OCI-LY7 (cell line): ENCODE results near the gene ARTN. TPM values are rescaled to one million over a fixed set of nuclear protein-coding genes. Genes with fewer than 3 reads are reported as not detected.

Experiments
- BruUV-seq: library from RNA; stranded (reverse); fragments of 400-500 nt; replicated peaks from 2 replicates; lab custom pipeline; 2021; lab: Mats Ljungman, UMichigan
- CTCF ChIA-PET: fragments of 300-600 bp; sonication (Branson Sonifier 250); formaldehyde crosslinking; loops from one replicate; lab custom pipeline; 2022; ENCODE audit warnings: antibody characterized with exemption; ENCODE audit not compliant: unreplicated experiment; lab: Charles Lee
- POLR2A ChIA-PET: fragments of 300-600 bp; sonication (Branson Sonifier 250); formaldehyde crosslinking; loops from one replicate; lab custom pipeline; 2022; ENCODE audit warnings: antibody characterized with exemption; lab: Charles Lee
- DNase-seq: peaks from one replicate; pipeline ENCODE4 v3.0.0-alpha.2; 2015; ENCODE audit warnings: low spot score
- H2AFZ ChIP-seq: fragments of 200-600 bp; sonication (generic), shearing (Covaris generic); 2 replicates; pipeline ENCODE4 v1.6.1; 2014; ENCODE audit warnings: mild to moderate bottlenecking, antibody characterized with exemption, low read length, moderate library complexity
- H3K27ac ChIP-seq: fragments of 200-600 bp; sonication (generic); 2 replicates; pipeline ENCODE4 v1.5.1; 2014; ENCODE audit warnings: mixed run types, low read depth, mild to moderate bottlenecking, moderate library complexity, low read length, inconsistent platforms; ENCODE audit not compliant: poor library complexity, severe bottlenecking
- H3K36me3 ChIP-seq: fragments of 200-600 bp; sonication (generic); 2 replicates; pipeline ENCODE4 v1.6.1; 2014; ENCODE audit warnings: mild to moderate bottlenecking, antibody characterized with exemption, low read length, moderate library complexity, mixed read lengths; ENCODE audit not compliant: insufficient read depth
- H3K4me1 ChIP-seq: fragments of 200-600 bp; sonication (generic); 2 replicates; pipeline ENCODE4 v1.5.1; 2014; ENCODE audit warnings: mild to moderate bottlenecking, low read length; ENCODE audit not compliant: insufficient read depth, poor library complexity, severe bottlenecking
- H3K4me2 ChIP-seq: fragments of 200-600 bp; sonication (generic); 2 replicates; pipeline ENCODE4 v1.6.1; 2014; ENCODE audit warnings: mild to moderate bottlenecking, low read length
- H3K4me3 ChIP-seq: fragments of 200-600 bp; sonication (generic); 2 replicates; pipeline ENCODE4 v1.5.1; 2014; ENCODE audit warnings: mild to moderate bottlenecking, low read depth, low read length; ENCODE audit not compliant: poor library complexity, severe bottlenecking
- H3K79me2 ChIP-seq: fragments of 200-600 bp; sonication (generic); 2 replicates; pipeline ENCODE4 v1.6.1; 2016; ENCODE audit warnings: low read depth, mild to moderate bottlenecking, low read length, moderate library complexity, mixed read lengths; ENCODE audit not compliant: insufficient read depth
- H3K9me2 ChIP-seq: fragments of 200-600 bp; sonication (generic); 2 replicates; pipeline ENCODE4 v1.6.1; 2016; ENCODE audit warnings: mild to moderate bottlenecking, low read length, mixed read lengths; ENCODE audit not compliant: insufficient read depth
- H3K9me3 ChIP-seq: fragments of 200-600 bp; sonication (generic); 2 replicates; pipeline ENCODE4 v1.6.1; 2014; ENCODE audit warnings: mild to moderate bottlenecking, mixed run types, low read length, mixed read lengths
- H4K20me1 ChIP-seq: fragments of 200-600 bp; sonication (generic); 2 replicates; pipeline ENCODE4 v1.6.1; 2014; ENCODE audit warnings: mild to moderate bottlenecking, antibody characterized with exemption, low read length, moderate library complexity, mixed read lengths; ENCODE audit not compliant: insufficient read depth
- EZH2phosphoT487 ChIP-seq: fragments of 200-600 bp; sonication (generic); IDR thresholded peaks from 2 replicates; pipeline ENCODE4 v1.6.1; 2018; ENCODE audit warnings: low read depth, borderline replicate concordance, mild to moderate bottlenecking, mixed run types, antibody characterized with exemption, low read length, moderate library complexity, mixed read lengths
- intact Hi-C: fragments of 100-400 bp; cut with micrococcal nuclease; formaldehyde crosslinking; loops from one replicate; pipeline ENCODE4 v1.10.0; 2022; ENCODE audit not compliant: unreplicated experiment
- total RNA-seq, 2 experiments: library from RNA; depleted of rRNA in 1 of 2; stranded (reverse); fragments of >200 nt in 1 of 2; shearing (Covaris generic) in 1 of 2; gene quantifications; 2 replicates each; pipeline ENCODE4 v1.2.3, GENCODE V29; 2014 to 2022
- TF ChIP-seq, protein P1 (sequence below): fragments of 200-600 bp; sonication (generic); conservative IDR thresholded peaks from 2 replicates; pipeline ENCODE4 v1.5.1; 2014; ENCODE audit warnings: mild to moderate bottlenecking, antibody characterized with exemption, low read length, moderate library complexity, mixed read lengths

The ARTN gene
- total RNA-seq, 2 experiments from 2014 or later = 0.44 to 1.2 TPM

DNA sequence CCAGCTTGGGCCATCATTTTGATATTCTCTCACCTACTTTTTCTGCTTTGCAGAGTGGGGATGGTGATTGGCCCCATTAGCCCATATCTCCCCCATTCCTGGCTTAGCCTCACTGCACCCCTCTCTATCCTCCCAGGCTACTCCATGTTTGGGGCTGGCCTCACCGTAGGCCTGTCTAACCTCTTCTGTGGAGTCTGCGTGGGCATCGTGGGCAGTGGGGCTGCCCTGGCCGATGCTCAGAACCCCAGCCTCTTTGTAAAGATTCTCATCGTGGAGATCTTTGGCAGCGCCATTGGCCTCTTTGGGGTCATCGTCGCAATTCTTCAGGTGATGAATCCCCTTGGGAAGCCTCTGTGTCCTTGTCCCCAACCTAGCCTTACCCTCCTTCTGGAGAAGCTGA lies 43.3 kb downstream of the ARTN start:
- H3K79me2 ChIP-seq = no peaks in the 10 kb centered on the region; the same call in 1 of the 2 replicates
- no peak for DNase-seq
- no peaks in the 10 kb centered on the region for H3K9me2 ChIP-seq
- POLR2A ChIA-PET = no interaction called here
- intact Hi-C loops = no loop called here
- peaks cover 17% of the 10 kb centered on the region for H3K4me1 ChIP-seq
- CTCF ChIA-PET = no interaction called here
- no peak overlapping the region for H3K27ac ChIP-seq
- H4K20me1 ChIP-seq = 0 out of 2 replicates have a peak, but pooled peaks cover 9% of the 10 kb centered on the region
- H2AFZ ChIP-seq = no peak overlapping the region
- no peak overlapping the region for H3K4me3 ChIP-seq
- TF ChIP-seq EZH2phosphoT487 = no peak
- TF ChIP-seq, protein P1, sequence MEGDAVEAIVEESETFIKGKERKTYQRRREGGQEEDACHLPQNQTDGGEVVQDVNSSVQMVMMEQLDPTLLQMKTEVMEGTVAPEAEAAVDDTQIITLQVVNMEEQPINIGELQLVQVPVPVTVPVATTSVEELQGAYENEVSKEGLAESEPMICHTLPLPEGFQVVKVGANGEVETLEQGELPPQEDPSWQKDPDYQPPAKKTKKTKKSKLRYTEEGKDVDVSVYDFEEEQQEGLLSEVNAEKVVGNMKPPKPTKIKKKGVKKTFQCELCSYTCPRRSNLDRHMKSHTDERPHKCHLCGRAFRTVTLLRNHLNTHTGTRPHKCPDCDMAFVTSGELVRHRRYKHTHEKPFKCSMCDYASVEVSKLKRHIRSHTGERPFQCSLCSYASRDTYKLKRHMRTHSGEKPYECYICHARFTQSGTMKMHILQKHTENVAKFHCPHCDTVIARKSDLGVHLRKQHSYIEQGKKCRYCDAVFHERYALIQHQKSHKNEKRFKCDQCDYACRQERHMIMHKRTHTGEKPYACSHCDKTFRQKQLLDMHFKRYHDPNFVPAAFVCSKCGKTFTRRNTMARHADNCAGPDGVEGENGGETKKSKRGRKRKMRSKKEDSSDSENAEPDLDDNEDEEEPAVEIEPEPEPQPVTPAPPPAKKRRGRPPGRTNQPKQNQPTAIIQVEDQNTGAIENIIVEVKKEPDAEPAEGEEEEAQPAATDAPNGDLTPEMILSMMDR = no peak
- H3K9me3 ChIP-seq = no peaks in the 10 kb centered on the region
- peaks cover 51% of the 10 kb centered on the region for H3K36me3 ChIP-seq
- H3K4me2 ChIP-seq = 0 out of 2 replicates have a peak overlapping the region, but pooled peaks have one; percentile 90
- no TSS peak for BruUV-seq

DNA sequence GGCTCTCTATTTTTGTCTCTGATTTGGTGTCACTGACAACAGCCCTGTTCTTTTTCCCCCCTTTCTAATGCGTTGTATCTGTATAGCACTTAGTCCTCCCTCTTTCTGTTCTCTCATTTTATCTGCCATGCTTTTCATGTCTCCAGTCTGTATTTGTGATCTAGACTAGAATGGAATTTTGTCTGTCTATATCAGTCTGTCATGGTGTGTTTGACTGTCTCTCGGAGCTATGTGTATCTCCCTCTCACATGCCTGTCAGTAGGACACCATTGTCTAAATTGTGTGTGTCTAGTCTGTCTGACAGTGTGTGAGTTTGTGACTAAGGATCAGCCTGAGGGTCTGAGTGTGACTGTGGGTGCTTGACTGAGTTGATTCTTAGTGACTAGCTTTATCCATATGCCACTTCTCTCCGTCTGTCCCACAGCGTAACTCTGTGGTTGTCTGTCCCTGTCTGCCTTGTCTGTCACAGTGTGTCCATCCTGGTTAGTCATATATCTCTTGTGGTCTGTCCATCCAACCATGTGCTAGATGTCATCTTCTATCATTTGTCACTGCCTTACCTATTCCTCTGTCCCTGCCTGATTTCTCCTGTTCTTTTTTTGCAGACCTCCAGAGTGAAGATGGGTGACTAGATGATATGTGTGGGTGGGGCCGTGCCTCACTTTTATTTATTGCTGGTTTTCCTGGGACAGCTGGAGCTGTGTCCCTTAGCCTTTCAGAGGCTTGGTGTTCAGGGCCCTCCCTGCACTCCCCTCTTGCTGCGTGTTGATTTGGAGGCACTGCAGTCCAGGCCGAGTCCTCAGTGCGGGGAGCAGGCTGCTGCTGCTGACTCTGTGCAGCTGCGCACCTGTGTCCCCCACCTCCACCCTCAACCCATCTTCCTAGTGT lies 44.0 kb downstream of the ARTN start:
- BruUV-seq = no TSS peak
- Histone ChIP-seq H3K9me3 (no peaks in the 10 kb centered on the region), H3K27ac (no peak overlapping the region), H4K20me1 (0 out of 2 replicates have a peak, but pooled peaks cover 9% of the 10 kb centered on the region), H3K9me2 (no peaks in the 10 kb centered on the region), H3K36me3 (peaks cover 43% of the 10 kb centered on the region), H3K4me1 (peaks cover 17% of the 10 kb centered on the region), H3K4me2 (peak overlapping the region; percentile 0; the same call in 1 of the 2 replicates), H3K4me3 (no peak overlapping the region), H2AFZ (no peak overlapping the region), H3K79me2 (no peaks in the 10 kb centered on the region; the same call in 1 of the 2 replicates)
- DNase-seq = no peak
- intact Hi-C loops = no loop called here
- ChIA-PET CTCF (no interaction called here), POLR2A (no interaction called here)
- TF ChIP-seq, protein P1 = no peak

DNA sequence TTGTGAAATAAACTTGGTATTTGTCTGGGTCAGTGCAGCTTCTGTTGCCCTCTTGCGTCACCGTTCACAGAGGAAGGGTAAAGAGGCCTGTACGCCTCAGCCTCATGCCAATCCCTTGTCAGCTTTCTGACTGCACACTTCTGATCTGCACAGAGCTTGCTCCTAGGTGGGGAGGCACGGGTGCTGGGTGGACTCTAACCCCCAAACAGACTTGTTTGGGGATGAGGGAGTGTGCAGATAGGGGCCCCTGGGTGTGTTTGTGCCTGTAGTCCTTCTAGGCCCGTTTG lies 44.6 kb downstream of the ARTN start:
- no peak overlapping the region for H2AFZ ChIP-seq
- no peaks in the 10 kb centered on the region for H3K9me3 ChIP-seq
- TF ChIP-seq, protein P1 = no peak
- intact Hi-C loops = no loop called here
- no peak for DNase-seq
- no peak overlapping the region for H3K27ac ChIP-seq
- H3K4me2 ChIP-seq = no peak overlapping the region
- H3K9me2 ChIP-seq = no peaks in the 10 kb centered on the region
- H3K4me1 ChIP-seq = peaks cover 17% of the 10 kb centered on the region
- CTCF ChIA-PET = no interaction called here
- 0 out of 2 replicates have a peak, but pooled peaks cover 9% of the 10 kb centered on the region for H4K20me1 ChIP-seq
- H3K4me3 ChIP-seq = no peak overlapping the region
- H3K79me2 ChIP-seq = no peaks in the 10 kb centered on the region; the same call in 1 of the 2 replicates
- no TSS peak for BruUV-seq
- peaks cover 37% of the 10 kb centered on the region for H3K36me3 ChIP-seq
- POLR2A ChIA-PET = no interaction called here
